Measurements from ENCODE around the gene MUC2.

Gene MUC2

GRCh38 chr11:1081601-1082311, 7.1 kb downstream of the MUC2 start:
- Histone ChIP-seq H3K27me3 (ENCODE audit: insufficient read depth, poor library complexity, severe bottlenecking) (no peaks in the 10 kb centered on the region), H3K27ac (replicated peaks) (no peak overlapping the region), H3K4me3 (replicated peaks; ENCODE audit: insufficient read depth, low read length) (no peak overlapping the region)
- no peak for TF ChIP-seq GABPA (IDR thresholded peaks at IDR 0.05; ENCODE audit: low read depth)
- TF ChIP-seq CTCF (IDR thresholded peaks at IDR 0.05; ENCODE audit: insufficient read depth, low read length) = no peak
- TF ChIP-seq POLR2AphosphoS5 (IDR thresholded peaks at IDR 0.05; ENCODE audit: low read depth) = no peak
- TF ChIP-seq SPI1 (IDR thresholded peaks at IDR 0.05; ENCODE audit: borderline replicate concordance, low read depth) = no peak
- no peak for TF ChIP-seq REST (IDR thresholded peaks at IDR 0.05; ENCODE audit: insufficient replicate concordance, low read depth)
- DNase-seq (ENCODE audit: low read depth in 1 of 2, low spot score in 1 of 2) = no peak

GRCh38 chr11:1082346-1082727, 7.7 kb downstream of the MUC2 start:
- Histone ChIP-seq H3K27ac (replicated peaks) (no peak overlapping the region), H3K4me3 (replicated peaks; ENCODE audit: insufficient read depth, low read length) (no peak overlapping the region), H3K27me3 (ENCODE audit: insufficient read depth, poor library complexity, severe bottlenecking) (no peaks in the 10 kb centered on the region)
- TF ChIP-seq SPI1 (IDR thresholded peaks at IDR 0.05; ENCODE audit: borderline replicate concordance, low read depth) (no peak), CTCF (IDR thresholded peaks at IDR 0.05; ENCODE audit: insufficient read depth, low read length) (no peak), REST (IDR thresholded peaks at IDR 0.05; ENCODE audit: insufficient replicate concordance, low read depth) (no peak), GABPA (IDR thresholded peaks at IDR 0.05; ENCODE audit: low read depth) (no peak), POLR2AphosphoS5 (IDR thresholded peaks at IDR 0.05; ENCODE audit: low read depth) (no peak)
- DNase-seq (ENCODE audit: low read depth in 1 of 2, low spot score in 1 of 2) = no peak

- no peak for DNase-seq (ENCODE audit: low read depth in 1 of 2, low spot score in 1 of 2)
- Histone ChIP-seq H3K27ac (replicated peaks) (no peak overlapping the region), H3K4me3 (replicated peaks; ENCODE audit: insufficient read depth, low read length) (no peak overlapping the region), H3K27me3 (ENCODE audit: insufficient read depth, poor library complexity, severe bottlenecking) (no peaks in the 10 kb centered on the region)
- no peak for TF ChIP-seq CTCF (IDR thresholded peaks at IDR 0.05; ENCODE audit: insufficient read depth, low read length)
- TF ChIP-seq SPI1 (IDR thresholded peaks at IDR 0.05; ENCODE audit: borderline replicate concordance, low read depth) = no peak
These were observed 8.3 kb downstream of the MUC2 start for GRCh38 chr11:1082728-1083620.
